Hepatocyte (in vitro differentiated cells): ENCODE measurements around the gene MAD1L1.

Experiments
- EZH2 ChIP-seq: fragments of 200-600 bp; sonication (generic); IDR thresholded peaks from 2 replicates; pipeline ENCODE4 v1.6.1; 2016; ENCODE audit warnings: antibody characterized with exemption, mild to moderate bottlenecking, borderline replicate concordance
- EZH2phosphoT487 ChIP-seq: fragments of 200-600 bp; sonication (generic); IDR thresholded peaks from one replicate; pipeline ENCODE4 v1.6.1; 2018; ENCODE audit warnings: antibody characterized with exemption, mild to moderate bottlenecking, low read depth, moderate library complexity; ENCODE audit not compliant: unreplicated experiment, severe bottlenecking
- TF ChIP-seq, protein P1 (sequence below): fragments of 200-600 bp; sonication (generic); IDR thresholded peaks from 2 replicates; pipeline ENCODE4 v1.5.1; 2016; ENCODE audit warnings: antibody characterized with exemption, mild to moderate bottlenecking; ENCODE audit not compliant: poor library complexity

DNA sequence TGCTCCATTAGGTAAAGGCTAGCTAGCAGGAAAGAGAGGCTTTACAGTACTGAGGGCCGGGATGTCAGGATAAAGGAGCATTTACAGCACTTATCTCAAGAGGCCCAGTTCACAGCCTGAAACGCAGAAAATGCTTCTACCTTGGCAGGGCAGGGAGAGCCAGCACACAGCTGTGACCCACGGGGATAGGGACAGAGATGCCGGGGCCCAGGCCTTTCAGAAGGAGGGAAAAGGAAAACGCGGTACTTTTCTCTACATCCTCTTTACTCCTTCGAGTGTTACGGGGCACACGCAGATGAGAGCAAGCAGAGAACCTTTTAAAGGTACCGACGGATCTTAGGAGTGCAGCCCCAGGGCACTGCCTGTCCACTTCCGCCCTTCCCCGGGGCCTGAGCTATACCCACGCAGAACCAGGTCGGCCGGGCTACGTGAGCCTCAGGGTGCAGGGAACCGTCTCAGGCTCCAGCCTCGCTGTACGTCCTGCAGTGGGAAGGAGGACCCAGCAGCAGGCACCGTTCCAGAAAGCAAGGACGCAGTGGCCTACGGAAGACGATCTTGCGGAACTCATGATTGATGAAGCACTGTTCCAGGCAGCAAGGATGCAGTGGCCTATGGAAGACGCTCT, 330.4 kb downstream of the MAD1L1 start:
- TF ChIP-seq, protein P1, sequence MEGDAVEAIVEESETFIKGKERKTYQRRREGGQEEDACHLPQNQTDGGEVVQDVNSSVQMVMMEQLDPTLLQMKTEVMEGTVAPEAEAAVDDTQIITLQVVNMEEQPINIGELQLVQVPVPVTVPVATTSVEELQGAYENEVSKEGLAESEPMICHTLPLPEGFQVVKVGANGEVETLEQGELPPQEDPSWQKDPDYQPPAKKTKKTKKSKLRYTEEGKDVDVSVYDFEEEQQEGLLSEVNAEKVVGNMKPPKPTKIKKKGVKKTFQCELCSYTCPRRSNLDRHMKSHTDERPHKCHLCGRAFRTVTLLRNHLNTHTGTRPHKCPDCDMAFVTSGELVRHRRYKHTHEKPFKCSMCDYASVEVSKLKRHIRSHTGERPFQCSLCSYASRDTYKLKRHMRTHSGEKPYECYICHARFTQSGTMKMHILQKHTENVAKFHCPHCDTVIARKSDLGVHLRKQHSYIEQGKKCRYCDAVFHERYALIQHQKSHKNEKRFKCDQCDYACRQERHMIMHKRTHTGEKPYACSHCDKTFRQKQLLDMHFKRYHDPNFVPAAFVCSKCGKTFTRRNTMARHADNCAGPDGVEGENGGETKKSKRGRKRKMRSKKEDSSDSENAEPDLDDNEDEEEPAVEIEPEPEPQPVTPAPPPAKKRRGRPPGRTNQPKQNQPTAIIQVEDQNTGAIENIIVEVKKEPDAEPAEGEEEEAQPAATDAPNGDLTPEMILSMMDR, result no peak
- TF ChIP-seq EZH2 (no peak), EZH2phosphoT487 (no peak)
